Gastrocnemius medialis (tissue), 4 donors: ENCODE data around the gene C12orf75. TPM values are rescaled to one million over a fixed set of nuclear protein-coding genes. Genes with fewer than 3 reads are reported as not detected.

Experiments
- ATAC-seq, 2 donors: fragments of 150-250 bp; one replicate each; pipeline ENCODE4 v1.9.1; 2016
- DNase-seq, 2 donors: peaks; one replicate each; pipeline ENCODE4 v3.0.0-alpha.2; 2019
- H3K27ac ChIP-seq, 4 donors: fragments of 200-600 bp; sonication (generic); 1 replicate in 1 of 4; 2 replicates in 3 of 4; pipeline ENCODE4 v1.5.1; 2016 to 2018; ENCODE audit warnings: mild to moderate bottlenecking in 2 of 4, moderate library complexity in 1 of 4
- H3K27me3 ChIP-seq, 3 donors: fragments of 200-600 bp; sonication (generic) in 2 of 3; 1 replicate in 1 of 3; 2 replicates in 2 of 3; pipeline versions ENCODE4 v1.5.1 to v1.6.0; 2016 to 2019; ENCODE audit warnings: mild to moderate bottlenecking in 1 of 3, moderate library complexity in 1 of 3
- H3K36me3 ChIP-seq, 2 donors: fragments of 200-600 bp; sonication (generic) in 1 of 2; one replicate each; pipeline ENCODE4 v1.5.1; 2017 to 2018
- H3K4me1 ChIP-seq, 2 donors: fragments of 200-600 bp; sonication (generic) in 1 of 2; one replicate each; pipeline ENCODE4 v1.5.1; 2016 to 2017; ENCODE audit warnings: mild to moderate bottlenecking in 2 of 2
- H3K4me3 ChIP-seq, 4 donors: fragments of 200-600 bp; sonication (generic) in 3 of 4; 1 replicate in 1 of 4; 2 replicates in 3 of 4; pipeline ENCODE4 v1.5.1; 2016 to 2019; ENCODE audit warnings: mild to moderate bottlenecking in 2 of 4
- H3K9me3 ChIP-seq, 3 donors: fragments of 200-600 bp; sonication (generic) in 2 of 3; 1 replicate in 1 of 3; 2 replicates in 2 of 3; pipeline ENCODE4 v1.5.1; 2016 to 2019
- POLR2A ChIP-seq, 2 donors: fragments of 450-650 bp; IDR thresholded peaks; one replicate each; pipeline ENCODE4 v1.6.1; 2017; ENCODE audit warnings: antibody characterized with exemption in 2 of 2, mild to moderate bottlenecking in 2 of 2, moderate library complexity in 2 of 2
- in situ Hi-C, 4 donors: fragments of 200-750 bp; cut with MboI; loops; one replicate each; pipeline versions ENCODE4 v1.15.0 to v1.8.0; 2017; ENCODE audit warnings: low sequenced_read_pairs in 4 of 4
- intact Hi-C: fragments of 100-400 bp; cut with DNase I; formaldehyde crosslinking; loops from one replicate; pipeline ENCODE4 v1.15.1; 2023; ENCODE audit warnings: low total_unique reads
- total RNA-seq, 4 donors: library from RNA; depleted of rRNA; stranded (reverse); fragments of >200 nt; gene quantifications; one replicate each; pipeline versions ENCODE4 v1.1.0 to v1.2.3, GENCODE V29; 2016
- TF ChIP-seq, protein P1 (sequence below), 5 experiments: fragments of 450-650 bp in 3 of 5; fragments of 200-600 bp in 2 of 5; sonication (generic) in 2 of 5; IDR thresholded peaks in 4 of 5; conservative IDR thresholded peaks in 1 of 5; 1 replicate in 4 of 5; 2 replicates in 1 of 5; pipeline ENCODE4 v1.5.1; 2016 to 2019; ENCODE audit warnings: antibody characterized with exemption in 5 of 5, mild to moderate bottlenecking in 3 of 5, moderate library complexity in 3 of 5

The C12orf75 gene
- total RNA-seq, 4 donors from 2014 or later, result 4.3 to 73.0 (median 17.3) TPM

DNA sequence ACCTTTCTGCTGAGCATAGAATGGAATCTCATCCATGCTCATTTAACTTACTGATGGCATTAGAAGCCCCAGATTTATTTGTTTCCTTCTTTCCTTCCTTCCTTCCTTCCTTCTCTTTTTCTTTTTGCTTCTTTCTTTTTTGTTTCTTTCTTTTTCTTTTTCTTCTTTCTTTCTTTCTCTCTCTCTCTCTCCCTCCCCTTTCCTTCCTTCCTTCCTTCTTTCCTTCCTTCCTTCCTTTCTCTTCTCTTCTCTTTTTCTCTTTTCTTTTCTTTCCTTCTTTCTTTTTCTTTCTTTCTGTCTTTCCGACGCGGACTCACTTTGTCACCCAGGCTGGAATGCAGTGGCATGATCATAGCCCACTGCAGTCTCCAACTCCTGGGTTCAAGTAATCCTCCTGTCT lies 55.9 kb downstream of the C12orf75 start:
- DNase-seq (no peak), ATAC-seq (no peak)
- Histone ChIP-seq H3K9me3 (no peaks in the 10 kb centered on the region), H3K4me3 (no peak overlapping the region), H3K27me3 (no peaks in the 10 kb centered on the region), H3K27ac (no peak overlapping the region), H3K4me1 (peaks cover 6 to 8% of the 10 kb centered on the region in 2 donors), H3K36me3 (no peaks in the 10 kb centered on the region)
- in situ Hi-C loops, result loop anchor here (10.0 to 25.0 kb wide), 4 partner anchors 102 to 1199 kb away; partner anchors contain the start of gene TXNRD1 (in 1 of the 4)
- no peak for TF ChIP-seq POLR2A (IDR thresholded peaks at IDR 0.05)
- TF ChIP-seq, protein P1, sequence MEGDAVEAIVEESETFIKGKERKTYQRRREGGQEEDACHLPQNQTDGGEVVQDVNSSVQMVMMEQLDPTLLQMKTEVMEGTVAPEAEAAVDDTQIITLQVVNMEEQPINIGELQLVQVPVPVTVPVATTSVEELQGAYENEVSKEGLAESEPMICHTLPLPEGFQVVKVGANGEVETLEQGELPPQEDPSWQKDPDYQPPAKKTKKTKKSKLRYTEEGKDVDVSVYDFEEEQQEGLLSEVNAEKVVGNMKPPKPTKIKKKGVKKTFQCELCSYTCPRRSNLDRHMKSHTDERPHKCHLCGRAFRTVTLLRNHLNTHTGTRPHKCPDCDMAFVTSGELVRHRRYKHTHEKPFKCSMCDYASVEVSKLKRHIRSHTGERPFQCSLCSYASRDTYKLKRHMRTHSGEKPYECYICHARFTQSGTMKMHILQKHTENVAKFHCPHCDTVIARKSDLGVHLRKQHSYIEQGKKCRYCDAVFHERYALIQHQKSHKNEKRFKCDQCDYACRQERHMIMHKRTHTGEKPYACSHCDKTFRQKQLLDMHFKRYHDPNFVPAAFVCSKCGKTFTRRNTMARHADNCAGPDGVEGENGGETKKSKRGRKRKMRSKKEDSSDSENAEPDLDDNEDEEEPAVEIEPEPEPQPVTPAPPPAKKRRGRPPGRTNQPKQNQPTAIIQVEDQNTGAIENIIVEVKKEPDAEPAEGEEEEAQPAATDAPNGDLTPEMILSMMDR (IDR thresholded peaks at IDR 0.05 in 4 of 5, conservative IDR thresholded peaks at IDR 0.05 in 1 of 5), result no peak
- intact Hi-C loops, result no loop called here

DNA sequence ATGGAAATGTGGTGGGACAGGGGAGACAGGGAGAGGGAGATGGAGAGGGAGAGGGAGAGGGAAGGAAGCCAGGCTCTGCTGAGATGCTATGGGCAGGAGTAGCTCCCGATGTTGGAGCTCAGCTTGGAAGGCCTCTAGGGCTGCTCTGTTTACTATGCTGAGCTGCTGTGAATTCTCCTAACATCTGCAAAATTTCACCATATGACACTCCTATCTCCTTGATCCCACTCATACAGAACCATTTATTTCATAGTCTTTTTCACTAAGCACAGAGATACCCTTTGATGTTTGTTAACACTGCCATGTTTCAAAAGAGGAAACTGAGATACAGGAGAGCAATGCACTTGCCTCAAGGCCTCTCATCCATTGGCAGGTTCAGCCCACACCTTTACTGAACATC lies 60.7 kb downstream of the C12orf75 start:
- no peaks in the 10 kb centered on the region for H3K27me3 ChIP-seq
- in situ Hi-C loops, result loop anchor here in 3 of 4 donors (25.0 kb wide), 2 partner anchors 1179 to 1204 kb away; partner anchors contain the start of gene TXNRD1 (in 1 of the 3)
- no peak for DNase-seq
- no peak for ATAC-seq
- no peak for TF ChIP-seq POLR2A (IDR thresholded peaks at IDR 0.05)
- TF ChIP-seq, protein P1 (IDR thresholded peaks at IDR 0.05 in 4 of 5, conservative IDR thresholded peaks at IDR 0.05 in 1 of 5), result no peak
- no peaks in the 10 kb centered on the region for H3K9me3 ChIP-seq
- no peak overlapping the region for H3K27ac ChIP-seq
- H3K36me3 ChIP-seq, result no peaks in the 10 kb centered on the region
- intact Hi-C loops, result no loop called here
- H3K4me1 ChIP-seq, result peaks cover 4 to 8% of the 10 kb centered on the region in 2 donors
- no peak overlapping the region for H3K4me3 ChIP-seq

DNA sequence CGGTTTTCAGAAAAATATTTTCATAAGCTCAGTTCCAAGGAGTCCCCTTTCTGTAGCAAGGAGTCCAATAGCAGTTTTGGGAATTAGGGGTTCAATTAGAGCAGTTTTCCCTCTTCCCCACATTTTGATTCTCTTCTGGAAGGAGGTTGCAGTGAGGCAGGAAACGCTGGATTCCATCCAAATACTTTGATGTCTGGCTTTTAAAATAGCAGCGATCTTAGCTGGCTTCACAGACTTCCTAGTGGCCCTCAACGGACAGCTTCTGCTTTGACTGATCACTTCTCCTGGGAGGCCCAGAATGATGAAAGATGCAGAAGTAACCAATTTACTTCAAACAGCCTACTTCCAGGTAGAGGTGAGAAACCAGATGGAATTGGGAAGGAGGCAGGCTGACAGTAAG lies 63.1 kb downstream of the C12orf75 start:
- Histone ChIP-seq H3K4me1 (peaks cover 4 to 8% of the 10 kb centered on the region in 2 donors), H3K27ac (no peak overlapping the region), H3K4me3 (no peak overlapping the region), H3K36me3 (no peaks in the 10 kb centered on the region), H3K9me3 (no peaks in the 10 kb centered on the region), H3K27me3 (no peaks in the 10 kb centered on the region)
- DNase-seq (no peak), ATAC-seq (no peak)
- intact Hi-C loops (no loop called here), in situ Hi-C loops (loop anchor here in 3 of 4 donors (25.0 kb wide), 2 partner anchors 1181 to 1206 kb away; partner anchors contain the start of gene TXNRD1 (in 1 of the 3))
- no peak for TF ChIP-seq POLR2A (IDR thresholded peaks at IDR 0.05)
- TF ChIP-seq, protein P1 (IDR thresholded peaks at IDR 0.05 in 4 of 5, conservative IDR thresholded peaks at IDR 0.05 in 1 of 5), result no peak

DNA sequence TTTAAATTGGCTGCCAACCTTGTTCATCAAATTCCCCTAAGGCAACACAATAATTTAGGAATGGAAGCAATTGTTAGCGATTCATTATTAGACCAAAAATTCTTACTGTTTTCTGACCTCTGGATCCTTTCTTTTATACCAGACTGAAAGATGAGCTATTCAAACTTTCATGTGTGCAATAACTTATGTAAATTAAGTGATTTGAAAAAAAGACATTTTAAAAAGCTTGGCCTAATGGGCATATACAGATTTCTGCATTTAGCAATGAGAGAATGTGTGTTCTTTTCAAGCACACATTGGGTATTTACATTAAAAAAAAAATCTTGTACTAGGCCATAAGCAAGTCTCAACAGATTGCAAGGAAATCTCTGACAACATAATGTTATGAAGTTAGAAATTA lies 65.5 kb downstream of the C12orf75 start:
- Histone ChIP-seq H3K27ac (no peak overlapping the region), H3K9me3 (no peaks in the 10 kb centered on the region), H3K4me3 (no peak overlapping the region), H3K27me3 (no peaks in the 10 kb centered on the region), H3K4me1 (peaks cover 4 to 8% of the 10 kb centered on the region in 2 donors), H3K36me3 (no peaks in the 10 kb centered on the region)
- TF ChIP-seq, protein P1 (IDR thresholded peaks at IDR 0.05 in 4 of 5, conservative IDR thresholded peaks at IDR 0.05 in 1 of 5), result no peak
- no peak for TF ChIP-seq POLR2A (IDR thresholded peaks at IDR 0.05)
- ATAC-seq, result no peak
- DNase-seq, result no peak
- intact Hi-C loops (no loop called here), in situ Hi-C loops (loop anchor here in 3 of 4 donors (25.0 kb wide), 2 partner anchors 1184 to 1209 kb away; partner anchors contain the start of gene TXNRD1 (in 1 of the 3))
